Measurements from ENCODE around the gene SLC47A1. TPM values are rescaled to one million over a fixed set of nuclear protein-coding genes. Genes with fewer than 3 reads are reported as not detected.

SLC47A1 gene
- total and polyA plus RNA-seq, 2 of the 13 experiments (the other 11 are each of a cell fraction or from before 2014, with no cell fraction given): 42.1 to 67.5 TPM

- intact Hi-C loops (cut with micrococcal nuclease; ENCODE audit: unreplicated experiment) (no loop called here), in situ Hi-C loops (cut with HindIII; ENCODE audit: extremely low pct_ligation_motif_present, low pct_unique_long_range_greater_than_20kb) (no loop called here)
- Histone ChIP-seq H3K4me2 (ENCODE audit: low read depth, low read length) (no peak overlapping the region), H3K4me1 (ENCODE audit: insufficient read depth, low read length) (no peaks in the 10 kb centered on the region), H3K27ac (ENCODE audit: extremely low read length, insufficient read depth, low read length) (no peak overlapping the region), H3K4me3 (replicated peaks in 1 of 3; ENCODE audit: insufficient read depth in 1 of 3, low read depth in 2 of 3, low read length in 3 of 3) (no peak overlapping the region), H3K9ac (ENCODE audit: insufficient read depth, low read depth, low read length) (no peak overlapping the region), H3K36me3 (replicated peaks in 1 of 2; ENCODE audit: control insufficient read depth in 1 of 2, insufficient read depth in 2 of 2, low read length in 2 of 2) (peaks cover 3 to 41% of the 10 kb centered on the region in 2 experiments; a peak in 3 of 5 replicates), H3K27me3 (ENCODE audit: control insufficient read depth in 1 of 2, insufficient read depth in 2 of 2, low read length in 2 of 2) (no peaks in the 10 kb centered on the region), H3K79me2 (ENCODE audit: insufficient read depth, low read length) (no peaks in the 10 kb centered on the region), H3K9me3 (ENCODE audit: low read length) (no peaks in the 10 kb centered on the region), H2AFZ (ENCODE audit: low read length) (no peak overlapping the region), H4K20me1 (ENCODE audit: insufficient read depth, low read length) (no peaks in the 10 kb centered on the region)
- ATAC-seq (no peak), FAIRE-seq (no peak), DNase-seq (ENCODE audit: low spot score) (no peak)
- TF ChIP-seq SMARCC2 (IDR thresholded peaks at IDR 0.05): no peak
- no peak for TF ChIP-seq TARDBP (CRISPR knock-in tag; IDR thresholded peaks at IDR 0.05)
- TF ChIP-seq ZNF281 (CRISPR knock-in tag; IDR thresholded peaks at IDR 0.05; ENCODE audit: borderline replicate concordance): no peak
- TF ChIP-seq SUZ12 (IDR thresholded peaks at IDR 0.05; ENCODE audit: low read depth, low read length): no peak
- TF ChIP-seq ZNF292 (CRISPR knock-in tag; IDR thresholded peaks at IDR 0.05; ENCODE audit: borderline replicate concordance, low read depth): no peak
- no peak for TF ChIP-seq ZNF101 (CRISPR knock-in tag; IDR thresholded peaks at IDR 0.05; ENCODE audit: borderline replicate concordance, low read depth)
- no peak for TF ChIP-seq ZNF776 (CRISPR knock-in tag; IDR thresholded peaks at IDR 0.05)
- WGBS (ENCODE audit: low lambda C conversion rate): 98% methylated on average over 4 of the region's 4 CpGs
- no TSS peak for BruUV-seq (replicated peaks)
- CTCF ChIA-PET (ENCODE audit: low intra/inter-chr PET ratio, low total read pairs): no interaction called here
- POLR2A ChIA-PET: interaction anchor here (1.0 kb wide), 1 partner anchor 53 kb away, joined by 3 read pairs; no protein-coding TSS in a partner anchor
These were observed 44.9 kb downstream of the SLC47A1 start for GRCh38 chr17:19578545-19578944.
